K562 (cell line): ENCODE results near the gene MFSD11. TPM values are rescaled to one million over a fixed set of nuclear protein-coding genes. Genes with fewer than 3 reads are reported as not detected.

Experiments used
- CHCHD3 ChIP-seq: fragments of 250-450 bp; sonication (Bioruptor Pico); IDR thresholded peaks from 2 replicates; pipeline ENCODE4 v2.1.2; 2022; ENCODE audit warnings: mild to moderate bottlenecking
- E2F4 ChIP-seq: sonication (generic); formaldehyde crosslinking; IDR thresholded peaks from 2 replicates; pipeline ENCODE4 v1.8.0; 2022; ENCODE audit warnings: mild to moderate bottlenecking, low read depth, missing genetic modification reagents
- HINFP ChIP-seq: fragments of 450-650 bp; conservative IDR thresholded peaks from 2 replicates; pipeline ENCODE4 v1.6.1; 2016; ENCODE audit warnings: missing genetic modification characterization, low read depth, mild to moderate bottlenecking, control low read depth, missing compliant biosample characterization
- HIVEP1 ChIP-seq: fragments of 250-450 bp; sonication (Bioruptor Pico); IDR thresholded peaks from 2 replicates; pipeline ENCODE4 v1.4.0; 2020; ENCODE audit warnings: mild to moderate bottlenecking
- HMGXB4 ChIP-seq: sonication (generic); formaldehyde crosslinking; IDR thresholded peaks from 2 replicates; pipeline ENCODE4 v1.8.1; 2023; ENCODE audit warnings: mild to moderate bottlenecking, missing genetic modification reagents
- MCM5 ChIP-seq: fragments of 450-650 bp; IDR thresholded peaks from 2 replicates; pipeline ENCODE4 v1.6.1; 2016; ENCODE audit warnings: low read depth
- MEF2A ChIP-seq: IDR thresholded peaks from 2 replicates; pipeline ENCODE4 v1.6.1; 2011; ENCODE audit warnings: low read depth, mild to moderate bottlenecking, low read length, moderate library complexity; ENCODE audit not compliant: control insufficient read depth
- MIER1 ChIP-seq: fragments of 450-650 bp; IDR thresholded peaks from 2 replicates; pipeline ENCODE4 v1.6.1; 2016; ENCODE audit warnings: antibody characterized with exemption, mild to moderate bottlenecking, low read depth
- NCOA6 ChIP-seq: fragments of 450-650 bp; IDR thresholded peaks from 2 replicates; pipeline ENCODE4 v1.6.1; 2017; ENCODE audit warnings: mild to moderate bottlenecking
- PHF8 ChIP-seq: fragments of 200-600 bp; sonication (generic); IDR thresholded peaks from 2 replicates; pipeline ENCODE4 v1.6.1; 2012; ENCODE audit warnings: mixed run types, mild to moderate bottlenecking, inconsistent platforms, low read length, moderate library complexity, borderline replicate concordance
- PPARD ChIP-seq: fragments of 250-450 bp; sonication (Bioruptor Pico); IDR thresholded peaks from 2 replicates; pipeline ENCODE4 v1.8.0; 2022; ENCODE audit warnings: inconsistent platforms, mild to moderate bottlenecking, moderate library complexity
- SIN3B ChIP-seq: fragments of 450-650 bp; IDR thresholded peaks from 2 replicates; pipeline ENCODE4 v1.6.1; 2017; ENCODE audit warnings: low read depth, mild to moderate bottlenecking, moderate library complexity
- SRSF3 ChIP-seq: fragments of 200-400 bp; formaldehyde crosslinking; IDR thresholded peaks from 2 replicates; pipeline ENCODE4 v1.6.1; 2016; ENCODE audit warnings: mild to moderate bottlenecking, low read length, moderate library complexity; ENCODE audit not compliant: insufficient read depth
- SRSF7 ChIP-seq: fragments of 200-400 bp; formaldehyde crosslinking; optimal IDR thresholded peaks from 2 replicates; pipeline ENCODE3; 2017; ENCODE audit warnings: mild to moderate bottlenecking, low read depth, low read length
- TFAM ChIP-seq: fragments of 250-450 bp; sonication (Bioruptor Pico); conservative IDR thresholded peaks from 2 replicates; pipeline ENCODE4 v1.5.0; 2021; ENCODE audit warnings: mild to moderate bottlenecking, moderate library complexity
- TRIM28 ChIP-seq: fragments of 450-650 bp; IDR thresholded peaks from 2 replicates; pipeline ENCODE4 v1.6.1; 2017
- ZBTB49 ChIP-seq: sonication (generic); formaldehyde crosslinking; IDR thresholded peaks from 2 replicates; pipeline ENCODE4 v1.8.0; 2022; ENCODE audit warnings: missing genetic modification reagents, mild to moderate bottlenecking, borderline replicate concordance
- ZFPM2 ChIP-seq: fragments of 250-450 bp; sonication (Bioruptor Pico); IDR thresholded peaks from 2 replicates; pipeline ENCODE4 v1.5.1; 2022; ENCODE audit warnings: mild to moderate bottlenecking
- ZNF124 ChIP-seq: sonication (generic); formaldehyde crosslinking; IDR thresholded peaks from 2 replicates; pipeline ENCODE4 v1.8.1; 2022; ENCODE audit warnings: missing genetic modification reagents
- ZNF184 ChIP-seq: sonication (generic); formaldehyde crosslinking; IDR thresholded peaks from 2 replicates; pipeline ENCODE4 v1.5.0; 2020; ENCODE audit warnings: missing genetic modification reagents
- polyA plus RNA-seq, 8 experiments: library from polyadenylated mRNA; depleted of rRNA in 4 of 8; stranded (reverse) in 5 of 8; unstranded in 3 of 8; fragments of >200 nt; fragmentation: Nextera tagmentation in 2 of 8; fragmentation: Illumina TruSeq in 1 of 8; extraction: Ambion mirVana in 2 of 8; extraction: Trizol in 1 of 8; gene quantifications; 2 replicates each; pipeline versions ENCODE4 v1.2.1 to v1.2.3, GENCODE V29; 2011 to 2014; ENCODE audit warnings: inconsistent platforms in 1 of 8, missing spikeins in 1 of 8
- total RNA-seq, 7 experiments: library from RNA; depleted of rRNA in 6 of 7; stranded (reverse); fragments of >200 nt in 6 of 7; fragmentation: Illumina TruSeq in 2 of 7; extraction: Trizol in 2 of 7; gene quantifications; 2 replicates each; pipeline versions ENCODE4 v1.2.1 to v1.2.3, GENCODE V29; 2011 to 2021; ENCODE audit warnings: low replicate concordance in 1 of 7

The MFSD11 gene
- total and polyA plus RNA-seq, 9 of the 15 experiments (the other 6 are each of a cell fraction or from before 2014, with no cell fraction given), result 14.4 to 24.5 (median 19.9) TPM

- TF ChIP-seq SRSF7 (no peak), E2F4 (CRISPR knock-in tag) (no peak), MEF2A (no peak), PPARD (CRISPR knock-in tag) (no peak), PHF8 (peak; percentile 76; the same call in 1 of the 2 replicates), NCOA6 (no peak; the same call in 1 of the 2 replicates), CHCHD3 (CRISPR knock-in tag) (no peak), HIVEP1 (CRISPR knock-in tag) (no peak), TFAM (CRISPR knock-in tag) (no peak), SRSF3 (no peak), TRIM28 (no peak; the same call in 1 of the 2 replicates), ZBTB49 (no peak), HINFP (tag) (no peak), MCM5 (no peak), ZNF184 (no peak), MIER1 (no peak), HMGXB4 (CRISPR knock-in tag) (no peak; the same call in 1 of the 2 replicates), ZFPM2 (no peak), ZNF124 (no peak), SIN3B (peak; percentile 40; the same call in 1 of the 2 replicates)
Observed at GRCh38 chr17:76737676-76738467, at the start of gene MFSD11 (continued).
